Stimulated activated CD8-positive, alpha-beta memory T cell treated with anti-CD3 and anti-CD28 coated beads, Interleukin-7, amount 100 ng/mL, for 48 hours (primary cell): ENCODE measurements around the gene RYR1.
"Not testable (repeated sequence)": the region's sequence is repeated elsewhere in the genome, so short reads cannot be mapped to it uniquely, and the experiment has no call there.

Experiments
- DNase-seq, 2 donors: peaks; one replicate each; pipeline ENCODE4 v3.0.0-alpha.2; 2020; ENCODE audit warnings: low read depth in 1 of 2; ENCODE audit errors: extremely low read depth in 1 of 2

Gene RYR1

DNA sequence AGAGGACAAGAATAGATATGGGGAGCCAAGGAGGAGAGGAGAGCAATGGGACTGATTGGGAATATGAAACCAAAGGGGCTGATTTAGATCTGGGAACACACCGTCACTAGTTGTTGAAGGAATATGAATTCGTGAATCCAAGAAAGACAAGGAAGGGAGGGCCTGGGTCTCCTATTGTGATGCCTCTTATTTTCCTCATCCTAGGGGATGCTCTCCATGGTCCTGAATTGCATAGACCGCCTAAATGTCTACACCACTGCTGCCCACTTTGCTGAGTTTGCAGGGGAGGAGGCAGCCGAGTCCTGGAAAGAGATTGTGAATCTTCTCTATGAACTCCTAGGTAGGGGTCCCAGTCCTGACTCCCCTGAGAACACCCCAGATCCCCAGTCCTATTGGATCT lies 21.5 kb downstream of the RYR1 start:
- DNase-seq, result no peak

DNA sequence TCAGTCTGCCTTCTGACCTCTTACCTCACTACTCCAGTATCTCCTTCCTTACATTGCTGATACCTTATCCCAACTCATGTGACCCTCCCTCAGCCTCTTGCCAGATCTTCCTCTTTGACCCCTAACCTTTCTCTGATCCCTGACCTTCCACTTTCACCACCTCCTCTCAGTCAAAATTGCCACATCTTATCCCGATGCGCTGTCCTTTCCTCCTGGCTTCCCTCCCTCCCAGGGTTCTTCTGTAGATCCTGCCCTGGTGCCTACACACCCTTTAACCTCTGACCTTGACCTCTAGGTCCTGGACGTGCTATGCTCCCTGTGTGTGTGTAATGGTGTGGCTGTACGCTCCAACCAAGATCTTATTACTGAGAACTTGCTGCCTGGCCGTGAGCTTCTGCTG lies 23.7 kb downstream of the RYR1 start:
- DNase-seq, result no peak

DNA sequence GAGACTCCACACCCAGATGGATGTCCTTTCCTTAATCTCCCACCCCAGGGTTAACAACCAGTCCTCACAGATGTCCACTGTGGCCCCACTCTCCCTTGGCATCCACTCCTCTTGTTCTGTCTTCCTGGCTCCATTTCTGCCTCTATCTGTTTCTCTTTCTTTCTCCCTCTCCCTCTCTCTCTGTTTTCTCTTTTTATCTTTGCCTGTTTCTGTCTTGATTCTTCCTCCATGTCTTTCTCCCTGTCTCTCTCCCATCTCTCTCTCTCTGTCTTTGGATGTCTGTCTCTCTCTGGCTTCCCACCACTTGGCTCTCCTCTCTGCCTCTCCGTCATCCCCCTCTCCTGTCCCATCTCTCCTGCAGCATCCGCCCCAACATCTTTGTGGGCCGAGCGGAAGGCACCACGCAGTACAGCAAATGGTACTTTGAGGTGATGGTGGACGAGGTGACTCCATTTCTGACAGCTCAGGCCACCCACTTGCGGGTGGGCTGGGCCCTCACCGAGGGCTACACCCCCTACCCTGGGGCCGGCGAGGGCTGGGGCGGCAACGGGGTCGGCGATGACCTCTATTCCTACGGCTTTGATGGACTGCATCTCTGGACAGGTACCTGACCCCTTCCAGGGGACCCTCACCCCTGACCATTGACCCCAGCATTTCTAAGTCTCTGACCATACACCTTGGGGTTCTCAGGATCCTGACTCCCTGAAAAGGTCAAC lies 24.4 kb downstream of the RYR1 start:
- DNase-seq, result no peak

DNA sequence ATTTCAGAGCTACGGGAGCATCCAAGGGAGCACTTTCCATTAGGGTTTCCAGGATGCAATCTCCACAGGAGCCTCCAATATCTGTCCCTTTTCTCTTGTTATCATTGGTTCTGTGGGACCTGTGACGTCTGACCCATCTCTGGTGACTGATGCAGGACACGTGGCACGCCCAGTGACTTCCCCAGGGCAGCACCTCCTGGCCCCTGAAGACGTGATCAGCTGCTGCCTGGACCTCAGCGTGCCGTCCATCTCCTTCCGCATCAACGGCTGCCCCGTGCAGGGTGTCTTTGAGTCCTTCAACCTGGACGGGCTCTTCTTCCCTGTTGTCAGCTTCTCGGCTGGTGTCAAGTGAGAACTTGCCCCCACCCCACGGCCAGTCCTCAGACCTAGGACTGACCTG lies 25.5 kb downstream of the RYR1 start:
- DNase-seq, result no peak

DNA sequence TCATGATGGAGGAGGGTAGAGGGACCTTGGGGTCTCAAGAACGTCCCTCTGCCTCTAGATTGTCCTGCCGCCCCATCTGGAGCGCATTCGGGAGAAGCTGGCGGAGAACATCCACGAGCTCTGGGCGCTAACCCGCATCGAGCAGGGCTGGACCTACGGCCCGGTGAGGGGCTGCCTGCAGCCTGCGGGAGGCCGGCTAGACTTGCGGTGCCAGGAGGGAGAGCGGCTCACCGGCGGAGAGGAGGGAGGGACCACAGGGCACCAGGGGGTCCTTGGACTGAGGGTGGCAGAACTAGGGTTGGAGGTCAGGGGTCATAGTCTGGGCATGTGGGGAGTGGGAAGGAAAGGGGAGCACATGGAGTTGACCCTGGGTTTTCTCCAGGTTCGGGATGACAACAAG lies 29.9 kb downstream of the RYR1 start:
- no peak for DNase-seq

DNA sequence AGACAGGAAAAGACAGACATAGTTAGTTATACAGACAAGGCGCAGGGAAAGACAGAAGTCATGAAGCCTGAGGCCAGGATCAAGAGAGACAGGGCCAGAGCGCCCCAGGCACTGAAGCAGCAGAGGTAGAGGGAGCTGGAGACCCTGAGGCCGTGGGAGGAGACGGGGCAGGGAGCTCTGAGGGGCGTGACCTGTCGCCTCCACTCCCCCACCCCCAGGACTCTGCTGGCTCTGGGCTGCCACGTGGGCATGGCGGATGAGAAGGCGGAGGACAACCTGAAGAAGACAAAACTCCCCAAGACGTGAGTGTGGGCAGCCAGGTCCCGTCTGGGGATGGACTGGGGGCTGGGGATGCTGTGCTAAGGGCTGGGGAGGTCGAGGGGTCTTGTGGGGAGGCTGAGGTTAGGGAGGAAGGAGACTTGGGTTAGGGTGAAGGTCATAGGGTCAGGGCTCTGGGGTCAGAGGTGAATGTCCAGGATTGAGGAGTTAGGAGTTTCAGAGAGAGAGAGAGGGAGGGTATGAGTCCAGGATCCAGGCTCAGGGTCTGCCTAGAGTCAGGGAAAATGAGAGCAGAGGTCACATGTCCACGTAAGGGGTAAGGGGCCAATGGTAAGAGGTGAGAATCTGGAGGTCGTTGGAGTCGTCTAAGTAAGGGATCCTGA lies 31.1 kb downstream of the RYR1 start:
- DNase-seq, result no peak

DNA sequence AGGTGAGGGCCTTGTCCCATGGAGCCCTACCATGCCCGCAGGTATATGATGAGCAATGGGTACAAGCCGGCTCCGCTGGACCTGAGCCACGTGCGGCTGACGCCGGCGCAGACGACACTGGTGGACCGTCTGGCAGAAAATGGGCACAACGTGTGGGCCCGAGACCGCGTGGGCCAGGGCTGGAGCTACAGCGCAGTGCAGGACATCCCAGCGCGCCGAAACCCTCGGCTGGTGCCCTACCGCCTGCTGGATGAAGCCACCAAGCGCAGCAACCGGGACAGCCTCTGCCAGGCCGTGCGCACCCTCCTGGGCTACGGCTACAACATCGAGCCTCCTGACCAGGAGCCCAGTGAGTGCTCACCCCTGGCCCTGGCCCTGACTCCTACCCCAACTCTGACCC lies 32.6 kb downstream of the RYR1 start:
- no peak for DNase-seq

DNA sequence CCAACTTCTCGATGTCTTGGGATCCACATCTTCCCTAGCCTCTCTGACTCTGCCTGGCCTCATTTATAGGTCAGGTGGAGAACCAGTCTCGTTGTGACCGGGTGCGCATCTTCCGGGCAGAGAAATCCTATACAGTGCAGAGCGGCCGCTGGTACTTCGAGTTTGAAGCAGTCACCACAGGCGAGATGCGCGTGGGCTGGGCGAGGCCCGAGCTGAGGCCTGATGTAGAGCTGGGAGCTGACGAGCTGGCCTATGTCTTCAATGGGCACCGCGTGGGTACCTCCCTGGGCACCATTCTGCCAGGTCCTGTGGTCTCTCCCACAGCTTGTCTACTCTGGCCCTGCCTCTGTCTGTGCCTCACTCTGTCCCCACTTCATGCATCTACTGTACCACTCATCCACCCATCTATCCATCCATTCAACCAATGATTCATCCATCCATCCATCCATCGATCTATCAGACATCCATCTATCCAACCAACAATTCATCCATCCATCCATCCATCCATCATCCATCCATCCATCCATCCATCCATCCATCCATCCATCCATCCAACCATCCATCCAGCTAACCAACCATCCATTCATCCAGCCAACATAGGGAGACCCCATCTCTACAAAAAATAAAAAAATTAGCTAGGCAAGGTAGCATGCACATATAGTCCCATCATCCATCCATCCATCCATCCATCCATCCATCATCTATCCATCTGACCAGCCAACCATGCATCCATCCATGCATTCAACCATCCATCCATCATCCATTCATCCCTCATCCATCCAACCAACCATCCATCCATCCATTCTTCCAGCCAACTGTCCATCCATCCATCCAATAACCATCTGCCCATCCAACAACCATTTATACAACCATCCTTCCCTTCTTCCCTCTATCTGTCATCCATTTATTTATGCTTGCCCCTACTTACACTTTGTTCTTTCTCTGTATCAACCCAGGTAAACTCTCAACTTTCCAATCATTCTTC lies 34.3 kb downstream of the RYR1 start:
- no peak for DNase-seq

DNA sequence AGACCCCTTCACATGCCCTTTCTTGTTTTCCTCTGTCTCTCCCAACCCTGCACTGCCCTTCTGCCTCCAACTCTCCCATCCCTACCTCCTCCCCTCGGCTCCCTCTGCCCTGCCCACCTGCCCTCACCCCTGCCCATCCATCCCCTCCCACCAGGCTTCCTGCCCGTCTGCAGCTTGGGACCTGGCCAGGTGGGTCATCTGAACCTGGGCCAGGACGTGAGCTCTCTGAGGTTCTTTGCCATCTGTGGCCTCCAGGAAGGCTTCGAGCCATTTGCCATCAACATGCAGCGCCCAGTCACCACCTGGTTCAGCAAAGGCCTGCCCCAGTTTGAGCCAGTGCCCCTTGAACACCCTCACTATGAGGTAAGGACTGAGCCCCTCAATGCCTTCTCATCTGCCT lies 35.7 kb downstream of the RYR1 start:
- DNase-seq, result no peak

DNA sequence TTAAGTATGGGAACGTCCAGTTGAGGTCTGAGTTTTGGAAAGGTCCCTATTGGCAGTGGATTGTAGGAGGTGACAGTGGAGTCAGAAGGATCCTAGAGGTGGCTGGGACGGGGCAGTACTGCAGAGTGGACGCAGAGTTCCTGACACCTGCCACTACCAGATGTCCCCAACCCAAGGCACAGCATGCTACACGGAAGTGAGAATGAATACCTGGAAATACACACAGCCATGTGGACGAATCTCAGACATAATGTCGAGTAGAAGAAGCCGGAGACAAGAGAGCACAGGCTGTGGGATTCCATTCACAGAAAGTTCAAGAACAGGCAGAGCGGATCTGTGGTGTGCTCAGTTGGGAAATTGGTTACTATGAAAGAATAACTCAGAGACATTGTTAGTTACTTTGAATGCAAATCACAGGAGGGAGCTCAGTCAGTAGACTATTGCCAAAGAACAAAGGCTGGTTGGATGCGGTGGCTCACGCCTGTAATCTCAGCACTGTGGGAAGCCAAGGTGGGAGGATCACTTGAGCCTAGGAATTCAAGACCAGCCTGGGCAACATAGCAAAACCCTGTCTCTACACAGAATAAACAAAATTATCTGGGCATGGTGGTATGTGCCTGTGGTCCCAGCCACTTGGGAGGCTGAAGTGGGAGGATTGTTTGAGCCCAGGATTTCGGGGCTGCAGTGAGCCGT lies 37.4 kb downstream of the RYR1 start:
- DNase-seq, result no peak

DNA sequence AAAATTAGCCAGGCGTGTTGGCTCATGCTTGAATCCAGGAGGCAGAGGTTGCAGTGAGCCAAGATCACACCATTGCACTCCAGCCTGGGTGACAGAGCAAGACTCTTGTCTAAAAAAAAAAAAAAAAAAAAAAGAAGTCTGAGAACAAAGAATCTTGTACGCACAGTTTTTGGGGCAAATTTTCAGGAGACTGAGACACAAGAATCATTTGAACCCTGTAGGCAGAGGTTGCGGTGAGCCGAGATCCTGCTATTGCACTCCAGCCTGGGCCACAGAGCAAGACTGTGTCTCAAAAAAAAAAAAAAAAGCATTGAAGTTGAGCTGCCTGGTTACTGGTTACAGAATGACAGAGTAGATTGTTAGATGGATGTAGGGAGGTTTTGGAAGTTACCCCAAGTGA lies 39.2 kb downstream of the RYR1 start:
- not testable (repeated sequence) for DNase-seq

DNA sequence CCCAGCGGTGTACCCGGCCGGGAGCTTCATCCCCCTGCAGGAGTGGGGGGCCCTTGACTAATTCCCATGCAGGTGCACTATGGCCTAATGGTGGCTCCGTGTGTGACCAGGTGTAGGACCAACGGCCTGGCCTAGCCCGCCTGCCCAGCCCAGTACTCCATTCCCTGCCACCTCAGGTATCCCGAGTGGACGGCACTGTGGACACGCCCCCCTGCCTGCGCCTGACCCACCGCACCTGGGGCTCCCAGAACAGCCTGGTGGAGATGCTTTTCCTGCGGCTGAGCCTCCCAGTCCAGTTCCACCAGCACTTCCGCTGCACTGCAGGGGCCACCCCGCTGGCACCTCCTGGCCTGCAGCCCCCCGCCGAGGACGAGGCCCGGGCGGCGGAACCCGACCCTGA lies 39.7 kb downstream of the RYR1 start:
- DNase-seq, result no peak

DNA sequence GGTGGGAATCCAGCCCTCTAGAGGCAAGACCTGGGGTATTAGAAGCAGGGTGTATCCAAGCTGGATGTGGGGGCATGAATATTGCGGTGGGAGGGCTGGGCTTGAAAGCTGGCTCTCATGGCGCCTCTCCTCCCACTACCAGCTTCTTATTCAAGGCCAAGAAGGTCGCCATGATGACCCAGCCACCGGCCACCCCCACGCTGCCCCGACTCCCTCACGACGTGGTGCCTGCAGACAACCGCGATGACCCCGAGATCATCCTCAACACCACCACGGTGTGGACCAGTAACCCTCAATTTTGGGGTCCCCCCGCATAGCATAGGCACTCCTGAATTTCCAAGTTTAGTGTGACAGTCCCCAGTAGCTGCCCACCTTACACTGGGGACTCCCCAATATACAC lies 41.7 kb downstream of the RYR1 start:
- DNase-seq, result no peak

DNA sequence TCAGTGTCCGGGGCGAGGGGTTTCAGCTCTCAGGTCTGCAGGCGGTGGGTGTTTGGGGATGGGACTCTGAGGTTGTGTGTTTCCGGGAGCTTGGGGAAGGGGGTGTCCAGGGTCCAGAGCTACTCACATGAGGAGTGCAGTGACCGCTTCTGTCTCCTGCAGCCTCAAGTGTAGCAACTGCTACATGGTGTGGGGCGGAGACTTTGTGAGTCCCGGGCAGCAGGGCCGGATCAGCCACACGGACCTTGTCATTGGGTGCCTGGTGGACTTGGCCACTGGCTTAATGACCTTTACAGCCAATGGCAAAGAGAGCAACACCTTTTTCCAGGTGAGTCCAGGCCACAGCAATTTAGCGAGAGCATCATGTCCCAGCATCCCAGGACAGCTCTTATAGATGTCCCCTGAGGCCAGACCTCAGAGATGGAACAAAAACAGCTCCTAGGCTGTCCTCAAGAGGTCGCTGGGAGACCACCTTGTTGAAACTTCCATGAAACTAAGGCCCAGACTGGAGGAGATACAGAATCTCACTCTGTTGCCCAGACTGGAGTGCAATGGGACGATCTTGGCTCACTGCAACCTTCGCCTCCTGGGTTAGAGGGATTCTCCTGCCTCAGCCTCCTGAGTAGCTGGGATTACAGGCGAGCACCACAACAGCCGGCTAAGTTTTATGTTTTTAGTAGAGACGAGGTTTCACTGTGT lies 44.9 kb downstream of the RYR1 start:
- no peak for DNase-seq

DNA sequence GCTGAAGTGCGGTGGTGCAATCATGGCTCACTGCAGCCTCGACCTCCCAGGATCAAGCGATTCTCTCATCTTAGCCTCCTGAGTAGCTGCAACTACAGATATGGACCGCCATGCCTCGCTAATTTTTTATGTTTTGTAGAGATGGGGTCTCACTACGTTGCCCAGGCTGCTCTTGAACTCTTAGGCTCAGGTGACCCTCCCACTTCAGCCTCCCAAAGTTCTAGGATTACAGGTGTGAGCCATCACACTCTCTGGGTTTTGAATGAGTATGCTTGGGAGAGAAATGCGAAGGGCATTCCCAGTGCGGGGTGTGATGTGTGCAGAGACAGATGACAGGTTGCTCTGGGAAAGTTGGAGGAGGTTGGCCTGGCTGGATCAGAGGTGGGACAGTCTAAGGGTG lies 49.0 kb downstream of the RYR1 start:
- DNase-seq, result no peak

DNA sequence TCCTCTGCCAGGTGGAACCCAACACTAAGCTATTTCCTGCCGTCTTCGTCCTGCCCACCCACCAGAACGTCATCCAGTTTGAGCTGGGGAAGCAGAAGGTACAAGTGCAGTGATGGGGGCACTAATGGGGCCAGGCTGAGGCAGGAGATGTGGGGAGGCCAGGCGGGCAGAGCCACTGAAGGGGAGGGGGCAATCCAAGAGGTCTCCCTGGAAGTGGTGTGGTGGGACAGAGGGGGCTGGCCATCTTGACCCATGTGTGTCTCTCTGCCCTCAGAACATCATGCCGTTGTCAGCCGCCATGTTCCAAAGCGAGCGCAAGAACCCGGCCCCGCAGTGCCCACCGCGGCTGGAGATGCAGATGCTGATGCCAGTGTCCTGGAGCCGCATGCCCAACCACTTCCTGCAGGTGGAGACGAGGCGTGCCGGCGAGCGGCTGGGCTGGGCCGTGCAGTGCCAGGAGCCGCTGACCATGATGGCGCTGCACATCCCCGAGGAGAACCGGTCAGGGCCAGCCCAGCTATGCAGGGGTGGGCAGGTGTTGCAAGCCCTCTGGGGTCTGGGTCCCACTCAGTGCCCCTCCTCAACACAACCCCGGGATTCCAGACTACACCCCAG lies 49.6 kb downstream of the RYR1 start:
- DNase-seq, result no peak

DNA sequence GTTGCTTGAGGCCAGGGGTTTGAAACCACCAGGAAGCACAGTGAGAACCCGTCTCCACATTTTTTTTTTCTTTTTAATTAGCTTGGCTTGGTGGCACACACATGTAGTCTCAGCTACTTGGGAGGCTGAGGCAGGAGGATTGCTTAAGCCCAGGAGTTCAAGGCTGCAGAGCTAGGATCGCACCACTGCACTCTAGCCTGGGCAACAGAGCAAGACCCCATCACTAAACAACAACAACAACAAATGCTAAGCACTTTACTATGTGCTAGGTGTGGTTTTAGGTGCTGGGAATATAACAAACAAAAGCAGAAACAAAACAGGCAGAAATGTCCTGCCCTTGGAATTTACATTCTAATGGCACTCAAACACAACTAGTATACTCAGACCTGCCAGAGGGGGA lies 51.3 kb downstream of the RYR1 start:
- no peak for DNase-seq

DNA sequence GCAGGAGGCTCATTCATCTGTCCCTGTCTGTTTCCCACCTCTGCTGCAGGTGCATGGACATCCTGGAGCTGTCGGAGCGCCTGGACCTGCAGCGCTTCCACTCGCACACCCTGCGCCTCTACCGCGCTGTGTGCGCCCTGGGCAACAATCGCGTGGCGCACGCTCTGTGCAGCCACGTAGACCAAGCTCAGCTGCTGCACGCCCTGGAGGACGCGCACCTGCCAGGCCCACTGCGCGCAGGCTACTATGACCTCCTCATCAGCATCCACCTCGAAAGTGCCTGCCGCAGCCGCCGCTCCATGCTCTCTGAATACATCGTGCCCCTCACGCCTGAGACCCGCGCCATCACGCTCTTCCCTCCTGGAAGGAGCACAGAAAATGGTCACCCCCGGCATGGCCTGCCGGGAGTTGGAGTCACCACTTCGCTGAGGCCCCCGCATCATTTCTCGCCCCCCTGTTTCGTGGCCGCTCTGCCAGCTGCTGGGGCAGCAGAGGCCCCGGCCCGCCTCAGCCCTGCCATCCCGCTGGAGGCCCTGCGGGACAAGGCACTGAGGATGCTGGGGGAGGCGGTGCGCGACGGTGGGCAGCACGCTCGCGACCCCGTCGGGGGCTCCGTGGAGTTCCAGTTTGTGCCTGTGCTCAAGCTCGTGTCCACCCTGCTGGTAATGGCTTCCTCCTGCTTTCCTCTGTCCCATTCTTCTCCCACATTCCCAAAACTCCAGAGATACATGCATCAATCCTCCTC lies 52.2 kb downstream of the RYR1 start:
- DNase-seq, result no peak

DNA sequence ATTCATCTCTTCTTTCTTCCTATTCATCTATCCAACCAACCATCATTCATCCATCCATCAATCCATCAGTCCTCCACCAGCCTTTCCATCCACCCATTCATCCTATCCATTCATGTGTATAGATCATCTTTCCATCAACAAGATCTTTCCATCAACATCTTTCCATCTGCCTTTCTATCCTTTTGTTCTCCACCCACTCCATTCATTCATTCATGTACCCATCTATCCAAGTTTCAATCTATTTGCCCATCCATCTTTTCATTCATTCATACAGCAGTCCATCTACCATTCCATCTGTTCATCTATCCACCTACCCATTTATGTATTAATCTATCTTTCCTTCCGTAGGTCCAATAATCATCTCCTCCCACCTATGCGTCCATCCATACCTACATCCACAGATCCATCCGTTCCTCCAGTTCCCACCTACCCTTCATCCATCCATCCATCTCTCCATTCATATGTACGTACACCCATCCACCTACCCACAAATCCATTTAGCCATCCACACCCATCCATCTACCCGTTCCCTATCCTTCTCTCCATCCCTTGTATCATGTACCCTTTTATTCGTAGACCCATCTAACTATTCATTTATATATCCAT lies 53.3 kb downstream of the RYR1 start:
- DNase-seq, result no peak
